K562 (cell line): ENCODE results near the gene CREB3L4. TPM values are rescaled to one million over a fixed set of nuclear protein-coding genes. Genes with fewer than 3 reads are reported as not detected.
A peak's percentile ranks its signal among the peaks of the same experiment; 100 is the strongest.

Experiments
- BDP1 ChIP-seq: IDR thresholded peaks from 3 replicates; pipeline ENCODE4 v1.6.1; 2011; ENCODE audit not compliant: insufficient read length, insufficient read depth
- CBFA2T3 ChIP-seq: fragments of 450-650 bp; IDR thresholded peaks from 2 replicates; pipeline ENCODE4 v1.6.1; 2017
- DMBX1 ChIP-seq: fragments of 250-450 bp; sonication (Bioruptor Pico); IDR thresholded peaks from 2 replicates; pipeline ENCODE4 v1.8.0; 2022; ENCODE audit warnings: inconsistent platforms, mild to moderate bottlenecking, moderate library complexity, borderline replicate concordance
- ETS2 ChIP-seq: IDR thresholded peaks from 2 replicates; pipeline ENCODE4 v1.6.1; 2016; ENCODE audit warnings: borderline replicate concordance, missing genetic modification characterization, mild to moderate bottlenecking, moderate library complexity, missing compliant biosample characterization; ENCODE audit not compliant: poor library complexity, severe bottlenecking
- HNRNPUL1 ChIP-seq: fragments of 200-400 bp; formaldehyde crosslinking; IDR thresholded peaks from 2 replicates; pipeline ENCODE4 v1.6.1; 2017; ENCODE audit warnings: low read length
- JUND ChIP-seq, 2 experiments: IDR thresholded peaks; 2 replicates in 1 of 2; 3 replicates in 1 of 2; pipeline ENCODE4 v1.6.1; 2011; ENCODE audit warnings: borderline replicate concordance in 2 of 2, low read depth in 2 of 2, low read length in 2 of 2, improper control_type of control experiment in 1 of 2, missing biosample characterization in 1 of 2, missing genetic modification characterization in 1 of 2, missing genetic modification reagents in 1 of 2
- MCM2 ChIP-seq: fragments of 450-650 bp; IDR thresholded peaks from 2 replicates; pipeline ENCODE4 v1.6.1; 2017; ENCODE audit warnings: low read depth, mild to moderate bottlenecking
- MYC ChIP-seq, 2 experiments: fragments of 250-450 bp in 1 of 2; sonication (Bioruptor Pico) in 1 of 2; IDR thresholded peaks; 2 replicates each; pipeline versions ENCODE4 v1.5.1 to v1.6.1; 2012 to 2021; ENCODE audit warnings: low read depth in 2 of 2, borderline replicate concordance in 1 of 2, improper control_type of control experiment in 1 of 2, low read length in 1 of 2, mild to moderate bottlenecking in 1 of 2, moderate library complexity in 1 of 2
- NFXL1 ChIP-seq: fragments of 450-650 bp; formaldehyde crosslinking; IDR thresholded peaks from 2 replicates; pipeline ENCODE4 v1.4.0; 2021; ENCODE audit warnings: mild to moderate bottlenecking
- NR2C2 ChIP-seq, 2 experiments: fragments of 200-800 bp in 1 of 2; sonication (Bioruptor generic) in 1 of 2; sonication (generic) in 1 of 2; formaldehyde crosslinking in 1 of 2; IDR thresholded peaks; 2 replicates each; pipeline versions ENCODE4 v1.6.1 to v1.8.0; 2016 to 2022; ENCODE audit warnings: mild to moderate bottlenecking in 1 of 2, missing compliant biosample characterization in 1 of 2, missing genetic modification characterization in 1 of 2, missing genetic modification reagents in 1 of 2
- PRPF4 ChIP-seq: fragments of 200-400 bp; formaldehyde crosslinking; IDR thresholded peaks from one replicate; pipeline ENCODE4 v1.6.1; 2017; ENCODE audit warnings: low read length, low read depth, mild to moderate bottlenecking; ENCODE audit not compliant: insufficient read depth, poor library complexity, severe bottlenecking
- SMAD4 ChIP-seq: fragments of 250-450 bp; sonication (Bioruptor Pico); conservative IDR thresholded peaks from 2 replicates; pipeline ENCODE4 v1.8.0; 2021; ENCODE audit warnings: inconsistent platforms, mild to moderate bottlenecking, moderate library complexity
- SMC3 ChIP-seq: conservative IDR thresholded peaks from 2 replicates; pipeline ENCODE4 v1.6.1; 2011; ENCODE audit warnings: low read depth, low read length, improper control_type of control experiment; ENCODE audit not compliant: insufficient read depth
- SNIP1 ChIP-seq: fragments of 450-650 bp; IDR thresholded peaks from 2 replicates; pipeline ENCODE4 v1.7.1; 2017; ENCODE audit warnings: low read depth, mild to moderate bottlenecking
- TARDBP ChIP-seq: fragments of 450-650 bp; IDR thresholded peaks from 2 replicates; pipeline ENCODE4 v1.6.1; 2016
- ZFP36 ChIP-seq: fragments of 150-350 bp; IDR thresholded peaks from 2 replicates; pipeline ENCODE4 v1.6.1; 2018; ENCODE audit warnings: low read length, low read depth; ENCODE audit not compliant: partially characterized antibody
- ZNF263 ChIP-seq: sonication (generic); formaldehyde crosslinking; IDR thresholded peaks from 2 replicates; pipeline ENCODE4 v1.8.0; 2022; ENCODE audit warnings: mild to moderate bottlenecking, missing genetic modification reagents, borderline replicate concordance
- ZNF41 ChIP-seq: fragments of 250-450 bp; sonication (Bioruptor Pico); conservative IDR thresholded peaks from 2 replicates; pipeline ENCODE4 v1.4.0; 2020; ENCODE audit warnings: mild to moderate bottlenecking
- ZNF507 ChIP-seq: conservative IDR thresholded peaks from 2 replicates; pipeline ENCODE4 v1.6.1; 2017; ENCODE audit warnings: missing genetic modification characterization, missing compliant biosample characterization
- ZNF696 ChIP-seq: fragments of 250-450 bp; sonication (Bioruptor Pico); conservative IDR thresholded peaks from 2 replicates; pipeline ENCODE4 v1.4.0; 2020; ENCODE audit warnings: mild to moderate bottlenecking, moderate library complexity
- polyA plus RNA-seq, 8 experiments: library from polyadenylated mRNA; depleted of rRNA in 4 of 8; stranded (reverse) in 5 of 8; unstranded in 3 of 8; fragments of >200 nt; fragmentation: Nextera tagmentation in 2 of 8; fragmentation: Illumina TruSeq in 1 of 8; extraction: Ambion mirVana in 2 of 8; extraction: Trizol in 1 of 8; gene quantifications; 2 replicates each; pipeline versions ENCODE4 v1.2.1 to v1.2.3, GENCODE V29; 2011 to 2014; ENCODE audit warnings: inconsistent platforms in 1 of 8, missing spikeins in 1 of 8
- total RNA-seq, 7 experiments: library from RNA; depleted of rRNA in 6 of 7; stranded (reverse); fragments of >200 nt in 6 of 7; fragmentation: Illumina TruSeq in 2 of 7; extraction: Trizol in 2 of 7; gene quantifications; 2 replicates each; pipeline versions ENCODE4 v1.2.1 to v1.2.3, GENCODE V29; 2011 to 2021; ENCODE audit warnings: low replicate concordance in 1 of 7
- TF ChIP-seq, protein P1 (sequence below): fragments of 450-650 bp; conservative IDR thresholded peaks from 2 replicates; pipeline ENCODE4 v1.6.1; 2016; ENCODE audit warnings: missing genetic modification characterization, low read depth, mild to moderate bottlenecking, missing compliant biosample characterization, moderate library complexity
- TF ChIP-seq, protein P2 (sequence below): fragments of 250-450 bp; sonication (Bioruptor Pico); IDR thresholded peaks from 2 replicates; pipeline ENCODE4 v1.5.0; 2021
- TF ChIP-seq, protein P3 (sequence below): fragments of 450-650 bp; IDR thresholded peaks from 2 replicates; pipeline ENCODE4 v1.6.1; 2016; ENCODE audit warnings: borderline replicate concordance

The CREB3L4 gene
- total and polyA plus RNA-seq, 9 of the 15 experiments (the other 6 are each of a cell fraction or from before 2014, with no cell fraction given) = 9.9 to 18.6 (median 13.9) TPM

DNA sequence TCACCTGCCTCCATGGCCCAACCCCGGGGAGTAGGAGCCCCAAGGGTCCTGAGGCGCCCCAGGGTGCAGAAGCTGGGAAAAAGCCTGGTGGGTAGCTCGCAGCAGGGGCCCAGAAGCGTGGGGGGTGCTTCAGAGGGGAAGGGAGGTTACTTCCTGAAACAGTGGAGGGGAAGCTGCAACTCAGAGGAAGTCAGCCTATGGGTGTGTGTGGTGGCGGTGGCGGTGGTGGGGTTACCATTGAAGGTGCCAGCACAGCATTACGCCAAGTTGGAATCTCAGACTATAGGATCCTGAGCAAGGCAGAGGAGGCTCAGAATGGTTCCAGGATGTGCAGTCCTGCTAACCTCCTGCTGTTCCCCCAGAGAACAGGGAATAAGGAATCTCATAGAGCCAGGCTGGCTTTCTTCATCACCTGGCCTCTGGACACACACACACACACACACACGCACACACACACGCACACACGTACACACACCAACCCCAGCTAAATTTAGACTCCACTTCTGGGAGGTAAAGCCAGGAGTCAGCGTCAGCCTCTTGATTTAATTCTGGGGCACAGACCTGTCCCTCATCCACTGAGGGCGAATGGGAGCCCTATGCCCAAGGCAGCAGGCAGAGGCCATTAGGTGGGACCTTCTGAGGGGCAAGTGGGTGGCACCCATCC is 22.4 kb upstream of the CREB3L4 start (continued):
- TF ChIP-seq SMAD4 (CRISPR knock-in tag) (no peak), SMC3 (no peak), TARDBP (no peak), ZNF507 (tag) (no peak), PRPF4 (no peak), NR2C2 (CRISPR knock-in tag; IDR thresholded peaks at IDR 0.05) (no peak), NR2C2 (tag; IDR thresholded peaks at IDR 0.05) (no peak), SNIP1 (no peak), DMBX1 (CRISPR knock-in tag) (no peak), ZNF263 (no peak), MYC (IDR thresholded peaks at IDR 0.05; ENCODE audit: low read depth, low read length) (no peak), MYC (CRISPR knock-in tag; IDR thresholded peaks at IDR 0.05; ENCODE audit: borderline replicate concordance, low read depth) (peak; percentile 58; the same call in 1 of the 2 replicates), ZNF41 (CRISPR knock-in tag) (no peak), ETS2 (tag) (no peak), MCM2 (no peak), BDP1 (no peak), HNRNPUL1 (no peak), NFXL1 (CRISPR knock-in tag) (no peak), CBFA2T3 (no peak), ZNF696 (CRISPR knock-in tag) (no peak), JUND (IDR thresholded peaks at IDR 0.05; ENCODE audit: borderline replicate concordance, low read depth, low read length) (0 out of 2 replicates have a peak, but pooled peaks have one; percentile 2), JUND (tag; IDR thresholded peaks at IDR 0.05; ENCODE audit: borderline replicate concordance, low read depth, low read length) (no peak; the same call in 2 of the 3 replicates), ZFP36 (no peak)
- TF ChIP-seq, protein P1, sequence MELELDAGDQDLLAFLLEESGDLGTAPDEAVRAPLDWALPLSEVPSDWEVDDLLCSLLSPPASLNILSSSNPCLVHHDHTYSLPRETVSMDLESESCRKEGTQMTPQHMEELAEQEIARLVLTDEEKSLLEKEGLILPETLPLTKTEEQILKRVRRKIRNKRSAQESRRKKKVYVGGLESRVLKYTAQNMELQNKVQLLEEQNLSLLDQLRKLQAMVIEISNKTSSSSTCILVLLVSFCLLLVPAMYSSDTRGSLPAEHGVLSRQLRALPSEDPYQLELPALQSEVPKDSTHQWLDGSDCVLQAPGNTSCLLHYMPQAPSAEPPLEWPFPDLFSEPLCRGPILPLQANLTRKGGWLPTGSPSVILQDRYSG (tag) = no peak
- TF ChIP-seq, protein P2, sequence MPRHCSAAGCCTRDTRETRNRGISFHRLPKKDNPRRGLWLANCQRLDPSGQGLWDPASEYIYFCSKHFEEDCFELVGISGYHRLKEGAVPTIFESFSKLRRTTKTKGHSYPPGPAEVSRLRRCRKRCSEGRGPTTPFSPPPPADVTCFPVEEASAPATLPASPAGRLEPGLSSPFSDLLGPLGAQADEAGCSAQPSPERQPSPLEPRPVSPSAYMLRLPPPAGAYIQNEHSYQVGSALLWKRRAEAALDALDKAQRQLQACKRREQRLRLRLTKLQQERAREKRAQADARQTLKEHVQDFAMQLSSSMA (CRISPR knock-in tag) = no peak
- TF ChIP-seq, protein P3, sequence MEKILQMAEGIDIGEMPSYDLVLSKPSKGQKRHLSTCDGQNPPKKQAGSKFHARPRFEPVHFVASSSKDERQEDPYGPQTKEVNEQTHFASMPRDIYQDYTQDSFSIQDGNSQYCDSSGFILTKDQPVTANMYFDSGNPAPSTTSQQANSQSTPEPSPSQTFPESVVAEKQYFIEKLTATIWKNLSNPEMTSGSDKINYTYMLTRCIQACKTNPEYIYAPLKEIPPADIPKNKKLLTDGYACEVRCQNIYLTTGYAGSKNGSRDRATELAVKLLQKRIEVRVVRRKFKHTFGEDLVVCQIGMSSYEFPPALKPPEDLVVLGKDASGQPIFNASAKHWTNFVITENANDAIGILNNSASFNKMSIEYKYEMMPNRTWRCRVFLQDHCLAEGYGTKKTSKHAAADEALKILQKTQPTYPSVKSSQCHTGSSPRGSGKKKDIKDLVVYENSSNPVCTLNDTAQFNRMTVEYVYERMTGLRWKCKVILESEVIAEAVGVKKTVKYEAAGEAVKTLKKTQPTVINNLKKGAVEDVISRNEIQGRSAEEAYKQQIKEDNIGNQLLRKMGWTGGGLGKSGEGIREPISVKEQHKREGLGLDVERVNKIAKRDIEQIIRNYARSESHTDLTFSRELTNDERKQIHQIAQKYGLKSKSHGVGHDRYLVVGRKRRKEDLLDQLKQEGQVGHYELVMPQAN = no peak
